ENCODE measurements around the gene DDX10.
A peak's percentile ranks its signal among the peaks of the same experiment; 100 is the strongest.

DDX10 gene

DNA sequence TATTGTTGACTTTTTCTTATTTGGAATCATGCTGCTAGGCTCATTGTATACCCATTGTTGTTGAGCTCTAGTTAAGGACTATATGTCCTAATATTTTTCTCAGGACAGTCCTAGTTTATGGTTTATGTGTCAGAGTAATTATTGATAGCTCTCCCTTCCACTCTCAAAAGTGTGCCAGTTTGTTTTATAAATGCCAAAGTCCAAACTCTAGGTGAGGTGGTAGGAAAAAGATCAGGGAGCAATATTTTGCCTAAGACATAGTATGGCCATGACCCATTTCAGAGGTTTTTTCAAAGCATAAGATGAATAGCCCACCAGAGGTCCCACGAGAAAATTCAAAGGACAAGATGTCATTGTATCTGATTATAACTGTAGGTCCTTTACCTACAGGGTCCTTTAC, 20.9 kb upstream of the DDX10 start:
- TF ChIP-seq TCF12 (IDR thresholded peaks at IDR 0.05; ENCODE audit: low read depth) (no peak), EGR1 (IDR thresholded peaks at IDR 0.05) (no peak), FOXM1 (IDR thresholded peaks at IDR 0.05; ENCODE audit: borderline replicate concordance, low read depth) (no peak)

DNA sequence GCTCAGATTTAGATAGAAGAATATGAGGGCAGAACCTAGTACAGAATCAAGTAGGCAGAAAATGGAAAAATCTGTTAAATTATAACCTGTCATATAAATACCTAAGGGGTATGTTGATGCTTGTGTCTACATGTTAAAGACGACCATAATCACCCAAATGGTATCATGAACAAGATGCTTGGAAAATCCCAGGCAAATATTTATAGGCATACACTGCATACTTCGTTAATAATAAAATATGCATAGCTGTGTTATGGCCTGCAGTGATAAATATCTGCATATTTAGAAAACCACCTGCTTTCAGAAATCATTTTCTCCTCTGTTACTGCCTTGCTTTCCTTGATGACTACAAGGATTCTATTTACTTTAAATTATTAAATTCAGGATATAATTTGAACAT, 18.9 kb upstream of the DDX10 start:
- TF ChIP-seq NFIC (IDR thresholded peaks at IDR 0.05), result no peak
- no peak for TF ChIP-seq CEBPB (IDR thresholded peaks at IDR 0.05)

DNA sequence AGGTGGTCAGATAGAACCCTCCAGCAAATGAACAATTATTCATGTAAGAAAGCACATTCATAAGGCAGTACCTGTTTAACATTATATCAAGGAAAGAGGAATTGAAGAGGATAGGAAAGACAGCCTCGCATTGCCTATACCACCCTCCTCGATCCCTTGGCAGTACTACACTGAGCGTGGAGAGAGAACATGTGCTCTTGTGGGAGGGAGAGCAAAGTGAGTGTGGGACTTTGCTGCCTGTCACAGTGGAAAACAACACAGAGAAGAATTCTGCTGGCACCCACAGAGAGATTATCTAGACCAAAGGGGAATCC, 17.5 kb upstream of the DDX10 start:
- no peak for TF ChIP-seq NFIC (IDR thresholded peaks at IDR 0.05)
- TF ChIP-seq, protein P1, sequence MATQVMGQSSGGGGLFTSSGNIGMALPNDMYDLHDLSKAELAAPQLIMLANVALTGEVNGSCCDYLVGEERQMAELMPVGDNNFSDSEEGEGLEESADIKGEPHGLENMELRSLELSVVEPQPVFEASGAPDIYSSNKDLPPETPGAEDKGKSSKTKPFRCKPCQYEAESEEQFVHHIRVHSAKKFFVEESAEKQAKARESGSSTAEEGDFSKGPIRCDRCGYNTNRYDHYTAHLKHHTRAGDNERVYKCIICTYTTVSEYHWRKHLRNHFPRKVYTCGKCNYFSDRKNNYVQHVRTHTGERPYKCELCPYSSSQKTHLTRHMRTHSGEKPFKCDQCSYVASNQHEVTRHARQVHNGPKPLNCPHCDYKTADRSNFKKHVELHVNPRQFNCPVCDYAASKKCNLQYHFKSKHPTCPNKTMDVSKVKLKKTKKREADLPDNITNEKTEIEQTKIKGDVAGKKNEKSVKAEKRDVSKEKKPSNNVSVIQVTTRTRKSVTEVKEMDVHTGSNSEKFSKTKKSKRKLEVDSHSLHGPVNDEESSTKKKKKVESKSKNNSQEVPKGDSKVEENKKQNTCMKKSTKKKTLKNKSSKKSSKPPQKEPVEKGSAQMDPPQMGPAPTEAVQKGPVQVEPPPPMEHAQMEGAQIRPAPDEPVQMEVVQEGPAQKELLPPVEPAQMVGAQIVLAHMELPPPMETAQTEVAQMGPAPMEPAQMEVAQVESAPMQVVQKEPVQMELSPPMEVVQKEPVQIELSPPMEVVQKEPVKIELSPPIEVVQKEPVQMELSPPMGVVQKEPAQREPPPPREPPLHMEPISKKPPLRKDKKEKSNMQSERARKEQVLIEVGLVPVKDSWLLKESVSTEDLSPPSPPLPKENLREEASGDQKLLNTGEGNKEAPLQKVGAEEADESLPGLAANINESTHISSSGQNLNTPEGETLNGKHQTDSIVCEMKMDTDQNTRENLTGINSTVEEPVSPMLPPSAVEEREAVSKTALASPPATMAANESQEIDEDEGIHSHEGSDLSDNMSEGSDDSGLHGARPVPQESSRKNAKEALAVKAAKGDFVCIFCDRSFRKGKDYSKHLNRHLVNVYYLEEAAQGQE (IDR thresholded peaks at IDR 0.05; ENCODE audit: low read depth), result no peak
- no peak for TF ChIP-seq EGR1 (IDR thresholded peaks at IDR 0.05)
- TF ChIP-seq FOXM1 (IDR thresholded peaks at IDR 0.05; ENCODE audit: borderline replicate concordance, low read depth), result no peak
- TF ChIP-seq TCF12 (IDR thresholded peaks at IDR 0.05; ENCODE audit: low read depth), result no peak
- no peak for TF ChIP-seq CREB1 (IDR thresholded peaks at IDR 0.05; ENCODE audit: low read depth)
- no peak for TF ChIP-seq ZBTB7A (IDR thresholded peaks at IDR 0.05; ENCODE audit: low read depth)
- no peak for TF ChIP-seq EP300 (IDR thresholded peaks at IDR 0.05; ENCODE audit: borderline replicate concordance)
- no peak for TF ChIP-seq CEBPB (IDR thresholded peaks at IDR 0.05)
- no peak for TF ChIP-seq YY1 (IDR thresholded peaks at IDR 0.05; ENCODE audit: low read depth)
- no peak for TF ChIP-seq RAD21 (IDR thresholded peaks at IDR 0.05; ENCODE audit: low read depth)

DNA sequence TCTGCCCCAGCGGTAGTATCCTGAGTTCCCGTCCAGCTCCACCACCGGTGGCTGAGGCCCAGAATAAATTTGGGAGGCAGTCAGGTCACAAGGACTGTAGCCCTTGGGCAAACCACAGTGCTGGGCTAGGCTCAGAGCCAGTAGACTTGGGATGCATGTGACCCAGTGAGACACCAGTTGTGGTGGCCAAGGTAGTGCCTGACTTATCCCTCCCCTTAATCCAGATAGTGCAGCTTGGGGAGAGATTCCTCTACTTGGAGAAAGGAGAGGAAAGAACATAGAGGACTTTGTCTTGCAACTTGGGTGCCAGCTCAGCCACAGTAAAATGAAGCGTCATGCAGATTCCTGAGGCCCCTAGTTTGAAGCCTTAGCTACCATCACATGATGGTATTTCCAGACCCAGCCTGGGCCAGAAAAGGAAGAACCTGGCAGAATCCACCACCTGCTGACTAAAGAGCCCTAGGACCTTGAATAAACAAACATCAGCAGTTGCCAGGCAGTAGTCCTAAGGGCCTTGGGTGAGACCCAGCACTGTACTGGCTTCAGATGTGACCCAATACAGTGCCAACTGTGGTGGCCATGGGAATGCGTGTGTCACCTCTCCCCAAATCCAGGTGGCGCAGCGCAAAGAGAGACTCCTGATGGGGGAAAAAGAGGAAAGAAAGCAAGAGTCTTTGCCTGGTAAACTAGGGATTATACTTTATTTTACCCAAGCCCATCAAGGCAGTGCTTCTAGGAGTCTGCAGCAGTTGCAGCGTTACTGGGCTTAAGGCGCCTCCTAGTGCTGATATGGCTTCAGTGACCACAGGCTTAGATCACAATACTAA, 17.0 kb upstream of the DDX10 start:
- TF ChIP-seq RAD21 (IDR thresholded peaks at IDR 0.05; ENCODE audit: low read depth) (peak; percentile 99), YY1 (IDR thresholded peaks at IDR 0.05; ENCODE audit: low read depth) (no peak)

DNA sequence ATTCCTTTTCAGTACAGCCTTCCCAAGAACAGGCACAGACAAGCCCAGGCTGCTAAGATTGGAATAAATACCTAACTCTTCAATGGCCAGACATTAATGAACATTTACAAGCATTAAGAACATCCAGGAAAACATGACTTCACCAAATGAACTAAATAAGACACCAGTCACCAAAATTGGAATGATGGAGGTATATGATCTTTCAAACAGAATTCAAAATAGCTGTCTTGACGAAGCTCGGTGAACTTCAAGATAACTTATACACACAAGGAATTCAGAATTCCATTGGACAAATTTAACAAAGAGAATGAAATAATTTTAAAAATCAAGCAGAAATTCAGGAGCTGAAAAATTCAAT, 16.4 kb upstream of the DDX10 start:
- no peak for TF ChIP-seq NFIC (IDR thresholded peaks at IDR 0.05)
- TF ChIP-seq EGR1 (IDR thresholded peaks at IDR 0.05), result no peak
- no peak for TF ChIP-seq EP300 (IDR thresholded peaks at IDR 0.05; ENCODE audit: borderline replicate concordance)
- TF ChIP-seq RAD21 (IDR thresholded peaks at IDR 0.05; ENCODE audit: low read depth), result no peak
- TF ChIP-seq, protein P2, sequence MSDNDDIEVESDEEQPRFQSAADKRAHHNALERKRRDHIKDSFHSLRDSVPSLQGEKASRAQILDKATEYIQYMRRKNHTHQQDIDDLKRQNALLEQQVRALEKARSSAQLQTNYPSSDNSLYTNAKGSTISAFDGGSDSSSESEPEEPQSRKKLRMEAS (IDR thresholded peaks at IDR 0.05), result no peak
- no peak for TF ChIP-seq FOXM1 (IDR thresholded peaks at IDR 0.05; ENCODE audit: borderline replicate concordance, low read depth)
- TF ChIP-seq TAF1 (IDR thresholded peaks at IDR 0.05; ENCODE audit: low read depth), result no peak
- TF ChIP-seq, protein P1 (IDR thresholded peaks at IDR 0.05; ENCODE audit: low read depth), result no peak
- TF ChIP-seq TCF12 (IDR thresholded peaks at IDR 0.05; ENCODE audit: low read depth), result no peak
- no peak for TF ChIP-seq CEBPB (IDR thresholded peaks at IDR 0.05)
- no peak for TF ChIP-seq CREB1 (IDR thresholded peaks at IDR 0.05; ENCODE audit: low read depth)
- TF ChIP-seq TEAD4 (IDR thresholded peaks at IDR 0.05), result no peak
- TF ChIP-seq ZBTB7A (IDR thresholded peaks at IDR 0.05; ENCODE audit: low read depth), result no peak
- TF ChIP-seq, protein P3, sequence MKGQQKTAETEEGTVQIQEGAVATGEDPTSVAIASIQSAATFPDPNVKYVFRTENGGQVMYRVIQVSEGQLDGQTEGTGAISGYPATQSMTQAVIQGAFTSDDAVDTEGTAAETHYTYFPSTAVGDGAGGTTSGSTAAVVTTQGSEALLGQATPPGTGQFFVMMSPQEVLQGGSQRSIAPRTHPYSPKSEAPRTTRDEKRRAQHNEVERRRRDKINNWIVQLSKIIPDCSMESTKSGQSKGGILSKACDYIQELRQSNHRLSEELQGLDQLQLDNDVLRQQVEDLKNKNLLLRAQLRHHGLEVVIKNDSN (IDR thresholded peaks at IDR 0.05), result no peak
- no peak for TF ChIP-seq YY1 (IDR thresholded peaks at IDR 0.05; ENCODE audit: low read depth)

DNA sequence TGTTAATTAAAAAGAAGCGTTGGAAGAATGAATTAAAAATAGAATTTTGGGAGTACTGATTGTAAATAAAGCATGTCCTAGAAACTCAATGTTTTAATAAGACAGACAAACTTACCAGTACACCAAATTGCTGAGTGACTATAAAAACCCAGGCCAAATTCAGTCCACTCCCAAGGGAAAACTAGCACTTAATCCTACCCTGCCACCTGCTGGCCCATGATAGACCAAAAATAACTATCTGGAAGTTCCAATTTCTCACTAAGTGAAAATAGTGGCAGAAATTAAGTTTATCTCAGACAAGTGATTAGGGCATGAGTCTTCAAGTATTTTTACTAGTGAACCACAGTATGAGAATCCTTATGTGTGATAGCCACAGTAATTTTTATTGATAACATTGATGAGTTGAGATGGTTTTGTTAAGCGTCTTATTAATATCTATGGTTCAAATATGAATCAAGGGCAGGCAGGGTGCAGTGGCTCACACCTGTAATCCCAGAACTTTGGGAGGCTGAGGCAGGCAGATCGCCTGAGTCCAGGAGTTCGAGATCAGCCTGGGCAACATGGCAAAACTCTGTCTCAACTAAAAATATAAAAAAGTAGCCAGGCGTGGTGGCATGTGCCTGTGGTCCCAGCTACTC, 9.8 kb upstream of the DDX10 start:
- TF ChIP-seq, protein P2 (IDR thresholded peaks at IDR 0.05), result no peak
- TF ChIP-seq TAF1 (IDR thresholded peaks at IDR 0.05; ENCODE audit: low read depth) (no peak), CREB1 (IDR thresholded peaks at IDR 0.05; ENCODE audit: low read depth) (no peak), EP300 (IDR thresholded peaks at IDR 0.05; ENCODE audit: borderline replicate concordance) (no peak), TCF12 (IDR thresholded peaks at IDR 0.05; ENCODE audit: low read depth) (no peak), RAD21 (IDR thresholded peaks at IDR 0.05; ENCODE audit: low read depth) (peak; percentile 89)

DNA sequence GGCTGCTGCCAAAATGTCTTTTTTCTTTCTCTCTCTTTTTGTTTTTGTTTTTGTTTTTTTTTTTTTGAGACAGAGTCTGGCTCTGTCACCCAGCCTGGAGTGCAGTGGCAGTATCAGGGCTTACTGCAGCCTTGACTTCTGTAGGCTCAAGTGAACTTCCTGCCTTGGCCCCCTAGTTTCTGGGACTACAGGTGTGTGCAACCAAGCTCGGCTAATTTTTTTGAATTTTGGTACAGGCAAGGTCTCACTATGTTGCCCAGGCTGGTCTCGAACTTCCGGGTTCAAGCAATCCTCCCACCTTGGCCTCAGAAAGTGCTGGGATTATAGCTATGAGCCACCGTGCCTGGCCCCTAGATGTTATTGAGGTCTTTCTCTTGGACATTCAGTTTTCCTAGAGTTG, 2.2 kb upstream of the DDX10 start:
- TF ChIP-seq RAD21 (IDR thresholded peaks at IDR 0.05; ENCODE audit: low read depth), result no peak
- TF ChIP-seq TEAD4 (IDR thresholded peaks at IDR 0.05), result no peak
- no peak for TF ChIP-seq ZBTB7A (IDR thresholded peaks at IDR 0.05; ENCODE audit: low read depth)
- TF ChIP-seq, protein P2 (IDR thresholded peaks at IDR 0.05), result no peak
